Breast epithelium (tissue), 4 donors: Measurements from ENCODE around the gene ZNF207. TPM values are rescaled to one million over a fixed set of nuclear protein-coding genes. Genes with fewer than 3 reads are reported as not detected.
A peak's percentile ranks its signal among the peaks of the same experiment; 100 is the strongest.
"Not testable (repeated sequence)": the region's sequence is repeated elsewhere in the genome, so short reads cannot be mapped to it uniquely, and the experiment has no call there.

Source experiments
- DNase-seq, 2 donors: peaks; one replicate each; pipeline ENCODE4 v3.0.0-alpha.2; 2019; ENCODE audit warnings: low spot score in 2 of 2
- H3K27ac ChIP-seq, 2 donors: fragments of 200-600 bp; sonication (generic) in 1 of 2; one replicate each; pipeline ENCODE4 v1.5.1; 2016 to 2019; ENCODE audit warnings: mild to moderate bottlenecking in 1 of 2
- H3K27me3 ChIP-seq, 2 donors: fragments of 200-600 bp; sonication (generic) in 1 of 2; one replicate each; pipeline versions ENCODE4 v1.5.1 to v1.6.0; 2017 to 2019; ENCODE audit warnings: control low read depth in 1 of 2, mild to moderate bottlenecking in 1 of 2
- H3K36me3 ChIP-seq: fragments of 200-600 bp; one replicate; pipeline ENCODE4 v1.5.1; 2019
- H3K4me1 ChIP-seq, 2 donors: fragments of 200-600 bp; sonication (generic); one replicate each; pipeline ENCODE4 v1.5.1; 2016 to 2019; ENCODE audit warnings: control low read depth in 1 of 2
- H3K4me3 ChIP-seq, 3 donors: fragments of 200-600 bp; sonication (generic); 1 replicate in 2 of 3; 2 replicates in 1 of 3; pipeline ENCODE4 v1.5.1; 2016 to 2019; ENCODE audit warnings: mild to moderate bottlenecking in 3 of 3, moderate library complexity in 2 of 3
- H3K9me3 ChIP-seq, 2 donors: fragments of 200-600 bp; sonication (generic) in 1 of 2; one replicate each; pipeline ENCODE4 v1.5.1; 2016 to 2019; ENCODE audit warnings: control low read depth in 1 of 2
- POLR2A ChIP-seq: fragments of 450-650 bp; IDR thresholded peaks from one replicate; pipeline ENCODE4 v1.6.1; 2016; ENCODE audit warnings: antibody characterized with exemption, mild to moderate bottlenecking, moderate library complexity
- POLR2AphosphoS5 ChIP-seq, 3 donors: sonication (generic); formaldehyde crosslinking; IDR thresholded peaks; one replicate each; pipeline ENCODE4 v1.6.1; 2017; ENCODE audit warnings: antibody characterized with exemption in 3 of 3
- intact Hi-C: fragments of 100-400 bp; cut with DNase I; formaldehyde crosslinking; loops from one replicate; pipeline ENCODE4 v1.15.1; 2023; ENCODE audit warnings: low total_unique reads
- total RNA-seq, 3 donors: library from RNA; depleted of rRNA; stranded (reverse); fragments of >200 nt; gene quantifications; one replicate each; pipeline ENCODE4 v1.1.0, GENCODE V29; 2016
- TF ChIP-seq, protein P1 (sequence below), 3 donors: fragments of 450-650 bp; IDR thresholded peaks; one replicate each; pipeline ENCODE4 v1.5.1; 2016 to 2017; ENCODE audit warnings: antibody characterized with exemption in 3 of 3, mild to moderate bottlenecking in 3 of 3, moderate library complexity in 3 of 3

The ZNF207 gene
- total RNA-seq, 3 donors from 2014 or later, result 145 to 238 (median 172) TPM

- no peak overlapping the region for H3K27ac ChIP-seq
- no peaks in the 10 kb centered on the region for H3K4me1 ChIP-seq
- DNase-seq, result no peak
- no peaks in the 10 kb centered on the region for H3K9me3 ChIP-seq
- H3K36me3 ChIP-seq, result no peaks in the 10 kb centered on the region
- H3K27me3 ChIP-seq, result no peaks in the 10 kb centered on the region
- TF ChIP-seq, protein P1, sequence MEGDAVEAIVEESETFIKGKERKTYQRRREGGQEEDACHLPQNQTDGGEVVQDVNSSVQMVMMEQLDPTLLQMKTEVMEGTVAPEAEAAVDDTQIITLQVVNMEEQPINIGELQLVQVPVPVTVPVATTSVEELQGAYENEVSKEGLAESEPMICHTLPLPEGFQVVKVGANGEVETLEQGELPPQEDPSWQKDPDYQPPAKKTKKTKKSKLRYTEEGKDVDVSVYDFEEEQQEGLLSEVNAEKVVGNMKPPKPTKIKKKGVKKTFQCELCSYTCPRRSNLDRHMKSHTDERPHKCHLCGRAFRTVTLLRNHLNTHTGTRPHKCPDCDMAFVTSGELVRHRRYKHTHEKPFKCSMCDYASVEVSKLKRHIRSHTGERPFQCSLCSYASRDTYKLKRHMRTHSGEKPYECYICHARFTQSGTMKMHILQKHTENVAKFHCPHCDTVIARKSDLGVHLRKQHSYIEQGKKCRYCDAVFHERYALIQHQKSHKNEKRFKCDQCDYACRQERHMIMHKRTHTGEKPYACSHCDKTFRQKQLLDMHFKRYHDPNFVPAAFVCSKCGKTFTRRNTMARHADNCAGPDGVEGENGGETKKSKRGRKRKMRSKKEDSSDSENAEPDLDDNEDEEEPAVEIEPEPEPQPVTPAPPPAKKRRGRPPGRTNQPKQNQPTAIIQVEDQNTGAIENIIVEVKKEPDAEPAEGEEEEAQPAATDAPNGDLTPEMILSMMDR (IDR thresholded peaks at IDR 0.05), result no peak
- TF ChIP-seq POLR2A (no peak), POLR2AphosphoS5 (IDR thresholded peaks at IDR 0.05) (no peak)
- no peak overlapping the region for H3K4me3 ChIP-seq
- intact Hi-C loops, result no loop called here
Measured at GRCh38 chr17:32305049-32305448, 44.9 kb upstream of the ZNF207 start.

DNA sequence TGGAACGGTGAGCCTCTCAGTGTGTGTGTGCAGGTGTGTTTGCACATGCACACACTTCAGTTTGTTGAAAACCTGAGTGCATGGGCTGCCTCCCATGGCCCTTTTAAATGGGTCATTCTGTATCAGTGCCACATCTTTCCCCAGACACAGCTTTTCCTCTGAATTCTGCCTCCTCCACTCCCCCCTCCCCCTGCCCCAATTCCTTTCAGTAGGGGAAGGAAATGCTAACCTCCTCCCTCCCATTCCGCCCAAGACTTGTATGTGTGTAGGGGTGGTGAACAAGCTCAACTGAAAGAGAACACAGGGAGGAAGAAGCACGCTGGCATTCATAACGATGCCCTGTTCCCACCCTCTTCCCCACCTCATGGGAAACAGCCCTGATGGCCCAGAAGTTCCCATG, 42.3 kb upstream of the ZNF207 start:
- no peak overlapping the region for H3K27ac ChIP-seq
- no peaks in the 10 kb centered on the region for H3K9me3 ChIP-seq
- H3K4me1 ChIP-seq, result no peaks in the 10 kb centered on the region
- TF ChIP-seq POLR2A, result no peak
- TF ChIP-seq, protein P1 (IDR thresholded peaks at IDR 0.05), result no peak
- TF ChIP-seq POLR2AphosphoS5 (IDR thresholded peaks at IDR 0.05), result no peak
- intact Hi-C loops, result no loop called here
- no peaks in the 10 kb centered on the region for H3K36me3 ChIP-seq
- no peaks in the 10 kb centered on the region for H3K27me3 ChIP-seq
- H3K4me3 ChIP-seq, result no peak overlapping the region
- DNase-seq, result no peak

GRCh38 chr17:32311028-32311536, 38.9 kb upstream of the ZNF207 start:
- Histone ChIP-seq H3K4me3 (peak overlapping the region; percentile 16 to 39 (median 25)), H3K27me3 (no peaks in the 10 kb centered on the region), H3K9me3 (no peaks in the 10 kb centered on the region), H3K36me3 (no peaks in the 10 kb centered on the region), H3K4me1 (no peaks in the 10 kb centered on the region), H3K27ac (no peak overlapping the region)
- TF ChIP-seq POLR2AphosphoS5 (IDR thresholded peaks at IDR 0.05) (no peak), POLR2A (no peak)
- TF ChIP-seq, protein P1 (IDR thresholded peaks at IDR 0.05), result no peak
- intact Hi-C loops, result no loop called here
- DNase-seq, result no peak

- intact Hi-C loops, result no loop called here
- Histone ChIP-seq H3K36me3 (no peaks in the 10 kb centered on the region), H3K9me3 (no peaks in the 10 kb centered on the region), H3K4me1 (no peaks in the 10 kb centered on the region), H3K27me3 (no peaks in the 10 kb centered on the region), H3K27ac (no peak overlapping the region), H3K4me3 (no peak overlapping the region)
- no peak for DNase-seq
- TF ChIP-seq, protein P1 (IDR thresholded peaks at IDR 0.05), result no peak
- TF ChIP-seq POLR2A (no peak), POLR2AphosphoS5 (IDR thresholded peaks at IDR 0.05) (no peak)
Measured at GRCh38 chr17:32314636-32315035, 35.3 kb upstream of the ZNF207 start.

- intact Hi-C loops, result no loop called here
- no peak overlapping the region for H3K4me3 ChIP-seq
- no peaks in the 10 kb centered on the region for H3K4me1 ChIP-seq
- H3K27ac ChIP-seq, result no peak overlapping the region
- no peaks in the 10 kb centered on the region for H3K36me3 ChIP-seq
- TF ChIP-seq POLR2AphosphoS5 (IDR thresholded peaks at IDR 0.05) (no peak), POLR2A (no peak)
- TF ChIP-seq, protein P1 (IDR thresholded peaks at IDR 0.05), result no peak
- no peaks in the 10 kb centered on the region for H3K27me3 ChIP-seq
- no peaks in the 10 kb centered on the region for H3K9me3 ChIP-seq
- no peak for DNase-seq
Measured at GRCh38 chr17:32315171-32315570, 34.8 kb upstream of the ZNF207 start.

- H3K4me3 ChIP-seq, H3K27me3 ChIP-seq, DNase-seq, H3K9me3 ChIP-seq, H3K4me1 ChIP-seq, H3K27ac ChIP-seq, intact Hi-C loops, H3K36me3 ChIP-seq: not testable (repeated sequence)
Measured at GRCh38 chr17:32316653-32317052, 33.3 kb upstream of the ZNF207 start.
